ENCODE results near the gene MSL1.

DNA sequence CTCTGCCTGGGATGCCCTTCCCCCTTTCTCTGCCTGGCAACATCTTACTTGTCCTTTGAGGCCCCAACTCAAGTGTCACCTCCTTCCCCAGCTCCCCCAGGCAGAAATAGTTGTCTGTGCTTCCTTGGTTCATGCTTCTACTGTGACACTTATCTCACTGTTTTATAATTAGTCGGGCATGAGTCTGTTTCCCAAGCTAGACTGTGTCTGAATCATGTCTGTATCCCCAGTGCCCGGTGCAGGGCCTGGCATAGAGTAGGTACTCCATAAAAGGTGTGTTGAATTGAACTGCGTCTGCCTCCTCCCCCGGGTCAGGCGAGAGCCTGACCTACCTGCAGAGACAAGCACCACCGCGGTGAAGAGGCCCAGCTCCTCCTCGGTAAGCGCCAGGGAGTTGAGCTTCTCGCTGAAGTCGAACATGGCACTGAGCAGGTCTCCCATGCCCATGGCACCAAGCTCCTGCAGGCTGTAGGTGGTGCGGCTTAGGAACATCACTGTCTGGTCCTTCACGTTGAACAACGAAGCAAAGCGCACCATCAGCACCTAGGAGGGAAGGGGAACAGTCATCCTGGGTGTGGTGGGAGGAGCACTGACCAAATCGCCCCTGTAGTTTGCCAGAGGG, 28.1 kb upstream of the MSL1 start:
- TF ChIP-seq, protein P1, sequence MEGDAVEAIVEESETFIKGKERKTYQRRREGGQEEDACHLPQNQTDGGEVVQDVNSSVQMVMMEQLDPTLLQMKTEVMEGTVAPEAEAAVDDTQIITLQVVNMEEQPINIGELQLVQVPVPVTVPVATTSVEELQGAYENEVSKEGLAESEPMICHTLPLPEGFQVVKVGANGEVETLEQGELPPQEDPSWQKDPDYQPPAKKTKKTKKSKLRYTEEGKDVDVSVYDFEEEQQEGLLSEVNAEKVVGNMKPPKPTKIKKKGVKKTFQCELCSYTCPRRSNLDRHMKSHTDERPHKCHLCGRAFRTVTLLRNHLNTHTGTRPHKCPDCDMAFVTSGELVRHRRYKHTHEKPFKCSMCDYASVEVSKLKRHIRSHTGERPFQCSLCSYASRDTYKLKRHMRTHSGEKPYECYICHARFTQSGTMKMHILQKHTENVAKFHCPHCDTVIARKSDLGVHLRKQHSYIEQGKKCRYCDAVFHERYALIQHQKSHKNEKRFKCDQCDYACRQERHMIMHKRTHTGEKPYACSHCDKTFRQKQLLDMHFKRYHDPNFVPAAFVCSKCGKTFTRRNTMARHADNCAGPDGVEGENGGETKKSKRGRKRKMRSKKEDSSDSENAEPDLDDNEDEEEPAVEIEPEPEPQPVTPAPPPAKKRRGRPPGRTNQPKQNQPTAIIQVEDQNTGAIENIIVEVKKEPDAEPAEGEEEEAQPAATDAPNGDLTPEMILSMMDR (IDR thresholded peaks at IDR 0.05) = no peak
- TF ChIP-seq POLR2AphosphoS5 (IDR thresholded peaks at IDR 0.05) (no peak), EP300 (IDR thresholded peaks at IDR 0.05) (no peak)
